GM19240 (cell line): Measurements from ENCODE around the gene PDE12.

Source experiments
- DNase-seq: peaks from one replicate; pipeline ENCODE4 v3.0.0; 2011; ENCODE audit warnings: low spot score; ENCODE audit not compliant: insufficient read length

Gene PDE12, protein sequence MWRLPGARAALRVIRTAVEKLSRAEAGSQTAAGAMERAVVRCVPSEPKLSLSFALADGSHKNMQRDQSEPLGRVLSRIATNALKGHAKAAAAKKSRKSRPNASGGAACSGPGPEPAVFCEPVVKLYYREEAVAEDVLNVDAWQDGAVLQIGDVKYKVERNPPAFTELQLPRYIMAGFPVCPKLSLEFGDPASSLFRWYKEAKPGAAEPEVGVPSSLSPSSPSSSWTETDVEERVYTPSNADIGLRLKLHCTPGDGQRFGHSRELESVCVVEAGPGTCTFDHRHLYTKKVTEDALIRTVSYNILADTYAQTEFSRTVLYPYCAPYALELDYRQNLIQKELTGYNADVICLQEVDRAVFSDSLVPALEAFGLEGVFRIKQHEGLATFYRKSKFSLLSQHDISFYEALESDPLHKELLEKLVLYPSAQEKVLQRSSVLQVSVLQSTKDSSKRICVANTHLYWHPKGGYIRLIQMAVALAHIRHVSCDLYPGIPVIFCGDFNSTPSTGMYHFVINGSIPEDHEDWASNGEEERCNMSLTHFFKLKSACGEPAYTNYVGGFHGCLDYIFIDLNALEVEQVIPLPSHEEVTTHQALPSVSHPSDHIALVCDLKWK

DNA sequence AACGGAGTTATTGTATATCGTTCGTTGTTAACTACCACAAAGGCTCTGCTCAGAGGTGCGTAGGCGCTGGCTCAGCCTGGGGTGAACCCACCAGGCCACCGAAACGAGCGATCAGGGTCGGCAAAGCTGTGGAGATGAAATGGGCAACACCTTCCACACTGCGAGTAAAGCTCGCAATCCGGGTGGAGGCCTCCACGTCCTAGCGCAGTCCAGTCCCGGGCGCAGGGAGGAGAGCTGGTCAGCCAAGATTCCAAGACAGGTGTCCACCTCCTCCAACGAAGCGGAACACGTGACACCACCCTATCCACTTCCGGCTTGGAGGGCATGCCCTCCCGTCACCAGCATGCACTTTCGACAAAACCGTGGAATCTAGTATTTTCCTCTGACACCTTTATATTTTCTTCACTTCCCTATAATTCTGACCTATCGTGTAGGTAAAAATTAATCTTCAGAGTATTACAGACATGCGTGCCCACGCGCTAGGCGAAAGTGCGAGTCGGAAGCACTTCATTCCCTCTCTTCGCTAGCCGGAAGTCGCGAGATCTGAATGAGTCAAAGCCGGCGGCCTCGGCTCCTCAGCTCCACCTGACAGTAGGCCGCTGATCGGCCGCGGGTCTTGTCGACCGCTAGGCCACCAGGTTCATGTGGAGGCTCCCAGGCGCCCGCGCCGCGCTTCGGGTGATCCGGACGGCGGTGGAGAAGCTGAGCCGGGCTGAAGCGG lies at the start of gene PDE12:
TSS of gene PDE12 (plus strand) at position 537 of the 721 bp plus-strand sequence. CDS start at position 643, 106 bp downstream.
- peak; percentile 54 for DNase-seq

DNA sequence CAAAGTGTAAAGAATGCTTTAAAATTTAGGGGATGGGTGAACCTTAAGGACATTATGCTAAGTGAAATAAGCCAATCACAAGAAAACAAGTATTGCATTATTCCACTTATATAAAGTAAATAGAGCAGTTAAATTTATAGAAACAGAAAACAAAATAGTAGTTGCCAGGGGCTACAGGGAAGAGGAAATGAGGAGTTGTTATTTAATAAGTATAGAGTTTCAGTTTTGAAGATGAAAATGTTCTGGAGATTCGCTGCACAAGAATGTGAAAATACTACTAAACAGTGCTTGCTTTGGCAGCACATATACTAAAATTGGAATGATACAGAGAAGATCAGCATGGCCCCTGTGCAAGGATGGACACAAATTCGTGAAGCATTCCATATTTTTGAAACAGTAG lies 43.9 kb upstream of the PDE12 start:
- no peak for DNase-seq

DNA sequence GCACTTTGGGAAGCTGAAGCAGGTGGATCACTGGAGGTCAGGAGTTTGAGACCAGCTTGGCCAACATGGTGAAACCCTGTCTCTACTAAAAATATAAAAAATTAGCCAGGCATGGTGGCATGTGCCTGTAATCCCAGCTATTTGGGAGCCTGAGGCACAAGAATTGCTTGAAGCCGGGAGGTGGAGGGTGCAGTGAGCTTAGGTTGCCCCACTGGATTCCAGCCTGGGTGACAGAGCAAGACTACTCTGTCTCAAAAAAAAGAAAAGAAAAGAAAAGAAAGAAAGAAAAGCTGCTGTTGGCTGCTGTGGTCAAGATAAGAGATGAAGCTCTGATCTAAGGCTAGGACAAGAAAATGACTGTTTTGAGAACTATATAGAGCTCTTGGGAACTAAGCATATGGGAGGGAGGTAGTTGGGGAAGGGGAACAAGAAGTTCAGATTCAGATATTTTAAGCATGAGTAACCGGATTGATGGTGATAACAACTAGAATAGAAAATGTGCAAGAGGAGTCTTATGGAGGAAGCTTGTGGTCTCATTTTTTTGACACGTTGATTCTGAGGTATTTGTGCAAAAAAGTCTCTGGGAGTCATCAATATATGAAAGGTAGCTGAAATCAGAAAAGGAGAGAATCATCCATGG lies 37.7 kb upstream of the PDE12 start:
- no peak for DNase-seq

DNA sequence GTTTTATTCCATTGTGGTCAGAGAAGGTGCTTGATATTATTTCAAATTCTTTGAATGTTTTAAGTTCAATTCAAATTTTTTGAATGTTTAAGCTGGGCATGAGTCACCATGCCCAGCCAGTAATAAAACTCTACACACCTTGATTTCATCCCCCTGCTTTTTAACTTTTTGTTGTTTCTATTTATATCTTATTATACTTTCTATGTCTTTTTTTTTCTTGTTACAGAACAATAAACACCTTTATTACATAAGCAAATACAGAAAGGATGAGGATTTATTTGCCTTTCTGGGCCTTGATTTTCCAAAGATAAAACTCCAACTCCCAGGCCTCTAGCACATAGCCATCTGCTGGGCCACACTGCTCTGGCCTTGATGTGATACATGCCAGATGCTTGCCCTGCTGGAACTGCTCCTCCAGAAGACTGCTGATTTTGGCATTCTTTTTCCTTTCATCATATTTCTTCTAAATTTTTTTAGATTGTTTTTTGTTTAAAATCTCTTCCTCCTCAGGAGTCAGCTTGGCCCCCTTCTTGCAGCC lies 25.9 kb upstream of the PDE12 start:
- DNase-seq = no peak

DNA sequence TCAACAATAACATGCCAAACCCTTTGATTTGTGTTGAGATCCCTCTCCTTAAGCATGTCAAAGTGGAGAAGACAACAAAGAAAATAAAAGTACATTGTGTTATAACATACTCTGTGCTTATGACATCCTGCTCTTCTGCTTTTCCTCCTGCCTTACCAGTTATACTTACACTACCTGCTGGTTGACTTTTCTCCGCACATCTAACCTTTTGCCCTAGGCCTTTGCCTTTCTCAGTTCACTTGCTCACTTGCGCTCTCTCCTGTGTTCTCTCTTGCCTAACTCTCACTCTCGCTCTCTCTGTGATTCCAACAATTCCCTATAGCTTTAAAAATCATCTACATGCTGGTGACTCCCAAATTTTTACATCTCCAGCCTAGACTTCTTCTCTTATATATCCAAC lies 17.6 kb upstream of the PDE12 start:
- DNase-seq = no peak

DNA sequence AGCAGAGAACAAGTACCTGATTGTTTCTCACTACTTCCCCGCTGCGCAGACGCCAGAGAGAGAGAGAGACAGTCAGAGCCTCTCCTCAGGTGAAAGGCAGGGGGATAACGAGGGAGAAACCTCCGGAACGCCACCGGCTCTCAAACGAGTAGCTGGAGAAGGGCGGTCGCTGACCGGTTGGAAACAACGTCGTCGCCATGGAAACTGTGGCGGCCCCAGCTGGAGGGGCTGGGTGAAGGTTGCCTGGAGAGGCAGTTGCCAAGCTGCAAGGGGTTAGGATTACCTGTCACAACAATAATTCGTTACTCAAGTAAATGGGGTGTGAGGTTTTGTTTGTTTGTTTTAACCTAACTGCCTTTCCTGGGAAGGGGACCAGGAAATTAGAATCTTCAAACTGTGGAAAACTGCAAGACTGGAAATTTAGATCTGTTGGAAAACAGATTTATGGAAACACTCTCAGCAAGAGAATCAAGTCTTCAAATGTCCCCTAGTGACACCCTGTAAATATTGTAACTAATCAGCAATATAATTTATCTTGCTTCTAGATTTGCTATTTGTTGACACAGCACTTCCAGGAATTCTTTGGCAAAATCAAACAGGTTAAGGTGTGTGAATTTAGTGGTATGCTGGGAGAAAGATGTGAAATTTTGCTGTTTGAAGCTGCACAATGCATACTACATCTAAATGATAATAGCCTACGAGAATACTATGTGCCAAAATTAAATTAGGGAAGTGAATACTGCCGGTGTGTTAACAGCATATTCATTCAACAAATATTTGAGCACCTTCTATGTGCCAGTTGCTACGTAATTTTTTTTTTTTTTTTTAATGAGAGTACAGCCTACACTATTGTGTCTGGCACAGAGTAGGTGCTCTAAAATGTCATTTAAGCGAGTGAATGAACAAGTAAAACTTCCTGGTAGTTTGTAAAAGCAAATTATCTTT lies 11.6 kb upstream of the PDE12 start, which contains the start of gene DNAH12:
TSS of gene DNAH12 (minus strand) at position 164 of the 945 bp plus-strand sequence. CDS start 1,474 bp downstream, outside the sequence.
- peak; percentile 7 for DNase-seq

DNA sequence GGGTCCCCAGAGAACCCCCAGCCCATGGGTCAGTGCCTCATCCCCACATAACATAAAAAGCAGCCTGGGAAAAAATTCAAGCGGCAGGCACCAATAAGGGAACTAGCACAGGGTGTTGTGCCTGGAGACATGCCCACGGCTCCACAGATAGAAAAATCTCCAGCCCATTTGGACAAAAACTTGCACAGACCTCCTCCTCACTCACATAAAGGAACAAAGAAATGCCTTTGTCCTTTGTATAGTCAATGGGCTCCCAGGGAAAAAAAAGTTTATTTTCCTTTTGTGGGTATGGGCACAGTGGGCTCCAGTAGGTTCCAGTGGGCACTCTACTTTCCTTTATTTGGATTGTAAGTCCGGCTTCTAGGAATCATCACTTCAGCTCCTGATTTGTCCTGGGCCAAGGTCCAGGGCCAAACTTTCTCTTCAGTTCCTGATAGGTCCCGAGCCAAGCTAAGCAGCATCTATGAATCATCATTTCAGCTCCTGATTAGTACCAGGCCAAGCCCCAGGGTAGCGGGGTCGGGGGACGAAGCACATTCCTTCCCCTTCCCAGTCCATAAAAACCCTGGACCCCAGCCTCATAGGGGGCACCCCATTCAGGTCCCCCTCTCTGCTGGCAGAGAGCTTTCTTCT lies 10.3 kb upstream of the PDE12 start:
- DNase-seq = no peak

DNA sequence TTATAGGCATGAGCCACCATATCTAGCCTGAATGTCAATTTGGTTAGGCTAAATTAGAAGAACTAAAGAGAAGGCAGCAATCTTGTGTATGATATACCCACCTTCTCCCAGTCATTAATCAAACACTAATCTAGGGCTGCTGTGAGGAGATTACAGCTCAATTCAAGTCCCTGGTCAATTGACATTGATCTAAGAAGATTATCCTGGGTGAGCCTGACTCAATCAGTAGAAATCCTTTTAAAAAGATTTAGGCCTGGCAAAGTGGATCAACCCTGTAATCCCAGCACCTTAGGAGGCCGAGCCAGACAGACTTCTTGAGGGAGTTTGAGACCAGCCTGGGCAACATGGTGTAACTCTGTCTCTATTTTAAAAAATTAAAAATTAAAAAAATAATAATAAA lies 9.5 kb upstream of the PDE12 start:
- DNase-seq = no peak

DNA sequence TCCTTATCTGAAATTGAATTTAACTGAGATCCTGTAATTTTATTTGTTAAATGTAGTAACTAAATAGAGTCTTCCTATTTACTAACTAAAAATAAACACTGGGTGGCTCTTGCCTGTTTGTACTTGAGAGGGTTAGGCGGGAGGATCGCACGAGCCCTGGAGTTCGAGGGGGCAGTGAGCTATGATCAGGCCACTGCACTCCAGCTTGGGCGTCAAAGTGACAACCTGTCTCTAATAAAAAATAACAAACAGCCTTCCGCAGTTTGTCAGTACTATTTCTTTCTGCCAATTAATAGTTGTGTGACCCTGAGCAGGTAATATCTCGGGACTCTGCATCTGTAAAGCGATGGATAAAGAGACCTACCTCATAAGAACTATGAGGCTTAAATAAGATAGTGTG lies 768 bp upstream of the PDE12 start:
- DNase-seq = no peak

DNA sequence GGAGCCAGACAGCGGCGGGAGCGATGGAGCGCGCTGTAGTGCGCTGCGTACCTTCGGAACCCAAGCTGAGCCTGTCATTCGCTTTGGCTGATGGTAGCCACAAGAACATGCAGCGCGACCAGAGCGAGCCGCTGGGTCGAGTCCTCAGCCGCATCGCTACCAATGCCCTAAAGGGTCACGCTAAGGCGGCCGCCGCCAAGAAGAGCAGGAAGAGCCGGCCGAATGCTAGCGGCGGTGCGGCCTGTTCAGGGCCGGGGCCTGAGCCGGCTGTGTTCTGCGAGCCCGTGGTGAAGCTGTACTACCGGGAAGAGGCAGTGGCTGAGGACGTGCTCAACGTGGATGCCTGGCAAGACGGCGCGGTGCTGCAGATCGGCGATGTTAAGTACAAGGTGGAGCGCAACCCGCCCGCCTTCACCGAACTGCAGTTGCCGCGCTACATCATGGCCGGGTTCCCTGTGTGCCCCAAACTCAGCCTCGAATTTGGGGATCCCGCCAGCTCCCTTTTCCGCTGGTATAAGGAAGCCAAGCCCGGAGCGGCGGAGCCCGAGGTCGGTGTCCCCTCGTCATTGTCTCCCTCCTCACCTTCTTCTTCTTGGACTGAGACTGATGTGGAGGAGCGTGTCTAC lies 498 bp downstream of the PDE12 start:
- no peak for DNase-seq

DNA sequence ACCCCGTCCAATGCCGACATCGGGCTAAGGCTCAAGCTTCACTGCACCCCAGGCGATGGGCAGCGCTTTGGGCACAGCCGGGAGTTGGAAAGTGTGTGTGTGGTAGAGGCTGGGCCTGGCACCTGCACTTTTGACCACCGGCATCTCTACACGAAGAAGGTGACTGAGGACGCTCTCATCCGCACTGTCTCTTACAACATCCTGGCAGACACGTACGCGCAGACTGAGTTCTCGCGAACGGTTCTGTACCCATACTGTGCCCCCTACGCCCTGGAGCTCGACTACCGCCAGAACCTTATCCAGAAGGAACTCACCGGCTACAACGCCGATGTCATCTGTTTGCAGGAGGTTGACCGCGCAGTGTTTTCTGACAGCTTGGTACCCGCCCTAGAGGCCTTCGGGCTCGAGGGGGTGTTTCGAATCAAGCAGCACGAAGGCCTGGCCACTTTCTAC lies 1.0 kb downstream of the PDE12 start:
- DNase-seq = no peak

DNA sequence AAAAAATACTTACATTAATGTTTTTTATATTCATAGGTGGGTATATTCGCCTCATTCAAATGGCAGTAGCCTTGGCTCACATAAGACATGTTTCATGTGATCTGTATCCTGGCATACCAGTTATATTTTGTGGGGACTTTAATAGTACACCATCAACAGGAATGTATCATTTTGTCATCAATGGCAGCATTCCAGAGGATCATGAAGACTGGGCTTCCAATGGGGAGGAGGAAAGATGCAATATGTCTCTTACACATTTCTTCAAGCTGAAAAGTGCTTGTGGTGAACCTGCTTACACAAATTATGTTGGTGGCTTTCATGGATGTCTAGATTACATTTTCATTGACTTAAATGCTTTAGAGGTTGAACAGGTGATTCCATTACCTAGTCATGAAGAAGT lies 3.5 kb downstream of the PDE12 start:
- DNase-seq = no peak

DNA sequence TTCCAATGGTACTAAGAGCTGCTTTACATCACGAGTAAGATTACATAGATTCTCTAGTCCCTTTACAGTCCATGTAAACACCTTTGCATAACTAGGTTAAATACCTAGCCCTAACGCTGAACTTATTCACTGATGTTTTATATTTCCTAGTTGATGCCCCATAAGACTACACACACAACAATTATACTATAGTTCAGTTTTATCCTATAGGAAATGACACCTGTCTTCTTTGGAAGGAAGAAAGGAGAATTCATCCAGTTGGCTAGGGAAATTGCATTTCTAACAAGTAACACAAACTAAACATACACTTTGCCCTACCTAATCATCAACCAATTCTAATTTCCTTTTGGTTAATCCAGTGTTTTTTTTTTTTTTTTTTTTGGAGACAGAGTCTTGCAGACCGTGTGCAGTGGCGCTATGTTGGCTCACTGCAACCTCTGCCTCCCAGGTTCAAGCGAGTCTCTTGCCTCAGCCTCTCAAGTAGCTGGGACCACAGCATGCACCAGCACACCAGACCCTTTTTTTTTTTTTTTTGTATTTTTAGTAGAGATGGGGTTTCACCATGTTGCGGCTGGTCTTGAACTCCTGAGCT lies 13.9 kb downstream of the PDE12 start:
- DNase-seq = no peak

DNA sequence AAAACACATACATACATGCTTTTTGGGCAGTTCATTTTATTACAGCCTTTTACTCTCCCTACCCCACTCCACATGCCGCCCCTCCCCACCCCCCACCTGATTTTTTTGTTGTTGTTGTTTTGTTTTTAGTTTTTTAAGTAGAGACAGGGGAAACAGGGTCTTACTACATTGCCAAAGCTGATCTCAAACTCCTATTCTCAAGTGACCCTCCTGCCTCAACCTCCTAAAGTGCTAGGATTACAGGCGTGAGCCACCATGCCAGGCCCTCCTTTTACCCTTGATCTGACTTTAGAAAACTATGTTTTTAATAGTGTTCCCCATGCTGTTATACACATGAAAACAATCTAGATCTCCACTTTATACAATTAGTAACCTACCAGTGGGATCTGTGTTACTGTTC lies 14.8 kb downstream of the PDE12 start:
- DNase-seq = no peak

DNA sequence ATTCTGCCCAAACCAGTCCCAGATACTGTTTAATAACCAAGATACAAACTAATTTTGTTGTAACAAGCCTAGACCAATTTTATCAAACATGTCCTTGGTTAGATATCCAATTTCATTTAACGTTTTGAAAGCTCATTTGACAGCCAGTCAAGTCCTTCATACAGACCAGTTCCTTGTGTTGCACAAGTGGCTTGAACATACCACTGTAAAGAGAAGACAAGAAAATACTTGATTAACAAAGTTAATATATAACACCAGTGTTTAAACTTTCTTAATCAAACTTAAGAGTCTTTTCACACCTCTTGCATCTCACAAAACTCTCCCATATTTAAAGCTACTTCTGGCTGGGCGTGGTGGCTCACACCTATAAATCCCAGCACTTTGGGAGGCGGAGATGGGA lies 16.0 kb downstream of the PDE12 start:
- DNase-seq = no peak

DNA sequence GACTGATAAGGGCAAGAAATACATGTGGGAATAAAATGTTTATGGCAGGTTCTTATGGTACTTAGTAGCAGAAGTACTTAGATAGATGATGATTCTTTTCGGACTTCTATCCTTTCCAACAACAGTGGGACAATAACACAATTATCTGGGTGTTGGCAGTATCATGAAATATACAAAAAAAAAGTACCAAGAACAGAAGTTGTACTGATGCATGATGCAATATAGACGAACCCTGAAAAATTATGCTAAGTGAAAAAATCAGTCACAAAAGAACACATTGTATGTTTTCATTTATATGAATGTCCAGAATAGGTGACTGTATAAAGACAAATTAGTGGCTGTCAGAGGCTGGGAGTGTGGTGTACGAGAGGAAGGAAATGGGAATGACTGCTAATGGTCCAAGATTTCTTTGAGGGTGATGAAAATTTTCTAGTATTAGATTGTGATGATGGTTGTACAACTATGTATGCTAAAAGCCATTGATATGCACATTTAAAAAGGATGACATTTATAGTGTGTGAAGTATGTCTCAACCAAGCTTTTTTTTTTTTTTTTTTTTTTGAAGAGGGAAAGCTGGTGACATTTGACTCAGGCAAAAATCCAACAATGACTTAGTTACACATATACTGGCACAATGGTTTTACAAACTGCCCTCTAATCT lies 20.0 kb downstream of the PDE12 start:
- DNase-seq = no peak

DNA sequence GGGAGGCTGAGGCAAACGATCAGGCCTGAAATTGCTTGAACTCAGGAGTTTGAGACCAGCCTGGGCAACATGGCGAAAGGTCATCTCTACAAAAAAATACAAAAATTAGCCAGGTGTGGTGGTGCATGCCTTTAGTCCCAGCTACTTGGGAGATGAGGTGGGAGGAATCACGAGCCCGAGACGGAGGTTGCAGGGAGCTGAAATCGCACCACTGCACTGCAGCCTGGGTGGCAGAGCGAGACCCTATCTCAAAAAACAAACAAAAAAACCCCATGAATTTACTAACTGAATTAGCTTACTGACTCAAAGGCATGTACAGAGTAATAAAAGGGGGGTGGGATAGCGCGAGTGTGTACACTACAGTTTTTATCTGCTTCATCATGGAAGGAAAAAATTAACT lies 21.7 kb downstream of the PDE12 start:
- no peak for DNase-seq

DNA sequence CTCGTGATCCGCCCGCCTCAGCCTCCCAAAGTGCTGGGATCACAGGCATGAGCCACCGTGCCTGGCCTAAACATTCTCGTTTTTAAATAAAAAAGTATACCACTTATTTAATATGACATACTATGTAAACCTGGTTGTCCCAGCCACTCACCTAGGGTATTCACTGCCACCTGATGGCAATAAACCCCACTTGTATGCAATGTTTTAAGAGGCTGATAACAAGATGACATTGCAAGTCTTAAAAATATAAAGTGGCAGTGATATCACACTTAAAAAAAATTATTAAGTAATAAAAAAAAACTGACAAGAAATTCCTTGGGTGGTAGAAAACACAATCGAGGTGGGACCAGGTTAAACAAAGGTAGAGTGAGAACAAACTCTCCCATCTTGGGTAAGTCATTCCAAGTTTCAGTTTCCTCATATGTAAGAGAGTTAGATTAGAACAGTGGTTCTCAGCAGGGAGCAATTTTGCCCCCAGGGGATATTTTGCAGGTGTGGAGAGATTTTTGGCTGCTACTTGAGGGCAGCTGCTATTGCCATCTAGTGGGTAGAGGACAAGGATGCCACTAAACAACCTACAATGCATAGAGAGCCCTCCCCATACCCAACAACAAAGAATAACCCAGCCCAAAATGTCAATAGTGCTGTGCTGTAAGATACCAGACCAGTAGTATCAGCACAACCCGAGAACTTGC lies 26.5 kb downstream of the PDE12 start:
- no peak for DNase-seq
